HG03280 (cell line): ENCODE measurements around the gene ARMC9.
"Not testable (repeated sequence)": the region's sequence is repeated elsewhere in the genome, so short reads cannot be mapped to it uniquely, and the experiment has no call there.

ENCODE experiments used
- ATAC-seq: cut with Tn5 transposase; IDR thresholded peaks from one replicate; pipeline ENCODE4 v1.9.1; 2021; ENCODE audit warnings: mild to moderate bottlenecking, moderate library complexity; ENCODE audit not compliant: unreplicated experiment

The ARMC9 gene

GRCh38 chr2:231394211-231395141 lies 196.0 kb downstream of the ARMC9 start:
- peak; percentile 52 for ATAC-seq

- peak; percentile 8 for ATAC-seq
Observed at GRCh38 chr2:231395188-231396057, 197.0 kb downstream of the ARMC9 start, which contains the start of gene B3GNT7. TSS of gene B3GNT7 (plus strand) at chr2:231395710. CDS start at chr2:231395804, 94 bp downstream.

GRCh38 chr2:231396058-231396821 lies 197.8 kb downstream of the ARMC9 start:
- no peak for ATAC-seq

- ATAC-seq, result no peak
Observed at GRCh38 chr2:231397011-231397927, 198.8 kb downstream of the ARMC9 start.

- no peak for ATAC-seq
Observed at GRCh38 chr2:231397928-231398294, 199.5 kb downstream of the ARMC9 start.

GRCh38 chr2:231398585-231398984 lies 200.2 kb downstream of the ARMC9 start:
- ATAC-seq, result no peak

- no peak for ATAC-seq
Observed at GRCh38 chr2:231399046-231399852, 200.8 kb downstream of the ARMC9 start.

- no peak for ATAC-seq
Observed at GRCh38 chr2:231399853-231400680, 201.6 kb downstream of the ARMC9 start.

- ATAC-seq, result not testable (repeated sequence)
Observed at GRCh38 chr2:231400681-231401080, 202.2 kb downstream of the ARMC9 start.

GRCh38 chr2:231401101-231401500 lies 202.7 kb downstream of the ARMC9 start:
- ATAC-seq, result not testable (repeated sequence)

- ATAC-seq, result not testable (repeated sequence)
Observed at GRCh38 chr2:231403421-231404182, 205.2 kb downstream of the ARMC9 start.

GRCh38 chr2:231404183-231404578 lies 205.8 kb downstream of the ARMC9 start:
- not testable (repeated sequence) for ATAC-seq

GRCh38 chr2:231405601-231406367 lies 207.4 kb downstream of the ARMC9 start:
- not testable (repeated sequence) for ATAC-seq

GRCh38 chr2:231407686-231408085 lies 209.3 kb downstream of the ARMC9 start:
- ATAC-seq, result not testable (repeated sequence)

GRCh38 chr2:231408304-231408703 lies 209.9 kb downstream of the ARMC9 start:
- not testable (repeated sequence) for ATAC-seq

- ATAC-seq, result no peak
Observed at GRCh38 chr2:231409776-231410175, 211.3 kb downstream of the ARMC9 start.
